ENCODE data around the gene CDC42BPG.

GRCh38 chr11:64801158-64801464 lies 43.3 kb downstream of the CDC42BPG start:
- no peak for TF ChIP-seq CTCF (IDR thresholded peaks at IDR 0.05)
- no peak for TF ChIP-seq POLR2A (IDR thresholded peaks at IDR 0.05)
